Measurements from ENCODE around the gene ADAM10.

The ADAM10 gene

GRCh38 chr15:58749532-58750337, at the start of gene ADAM10:
ADAM10 (minus strand) TSS chr15:58749707; CDS start chr15:58749534, 173 bp downstream.
- peak within 1 kb of the TSS; percentile 82 for H3K4me3 ChIP-seq (ENCODE audit: low read length)
- no peaks in the 10 kb centered on the region for H3K27me3 ChIP-seq (ENCODE audit: control insufficient read depth, insufficient read depth, low read length)
- peak within 1 kb of the TSS; percentile 82 for H3K9ac ChIP-seq (ENCODE audit: low read length)
- peak within 1 kb of the TSS; percentile 53 for H3K27ac ChIP-seq (ENCODE audit: low read length)
- no peaks in the 10 kb centered on the region for H3K36me3 ChIP-seq (ENCODE audit: control insufficient read depth, low read depth, low read length)
- H3K9me3 ChIP-seq (ENCODE audit: control insufficient read depth, low read depth, low read length), result no peaks in the 10 kb centered on the region
- peaks cover 11% of the 10 kb centered on the region for H3K4me1 ChIP-seq (ENCODE audit: control insufficient read depth, low read depth, low read length)

- Histone ChIP-seq H3K9ac (ENCODE audit: low read length) (no peak overlapping the region), H3K4me3 (ENCODE audit: low read length) (no peak overlapping the region), H3K9me3 (ENCODE audit: control insufficient read depth, low read depth, low read length) (no peaks in the 10 kb centered on the region), H3K27ac (ENCODE audit: low read length) (no peak overlapping the region), H3K4me1 (ENCODE audit: control insufficient read depth, low read depth, low read length) (no peaks in the 10 kb centered on the region), H3K27me3 (ENCODE audit: control insufficient read depth, insufficient read depth, low read length) (no peaks in the 10 kb centered on the region), H3K36me3 (ENCODE audit: control insufficient read depth, low read depth, low read length) (no peaks in the 10 kb centered on the region)
Observed at GRCh38 chr15:58797505-58797904, 48.0 kb upstream of the ADAM10 start.

GRCh38 chr15:58795825-58796224, 46.3 kb upstream of the ADAM10 start:
- Histone ChIP-seq H3K9me3 (ENCODE audit: control insufficient read depth, low read depth, low read length) (no peaks in the 10 kb centered on the region), H3K27ac (ENCODE audit: low read length) (no peak overlapping the region), H3K27me3 (ENCODE audit: control insufficient read depth, insufficient read depth, low read length) (no peaks in the 10 kb centered on the region), H3K9ac (ENCODE audit: low read length) (no peak overlapping the region), H3K36me3 (ENCODE audit: control insufficient read depth, low read depth, low read length) (no peaks in the 10 kb centered on the region), H3K4me3 (ENCODE audit: low read length) (no peak overlapping the region), H3K4me1 (ENCODE audit: control insufficient read depth, low read depth, low read length) (no peaks in the 10 kb centered on the region)

GRCh38 chr15:58793862-58794261, 44.4 kb upstream of the ADAM10 start:
- no peaks in the 10 kb centered on the region for H3K4me1 ChIP-seq (ENCODE audit: control insufficient read depth, low read depth, low read length)
- H3K4me3 ChIP-seq (ENCODE audit: low read length), result no peak overlapping the region
- no peaks in the 10 kb centered on the region for H3K9me3 ChIP-seq (ENCODE audit: control insufficient read depth, low read depth, low read length)
- no peak overlapping the region for H3K27ac ChIP-seq (ENCODE audit: low read length)
- no peaks in the 10 kb centered on the region for H3K27me3 ChIP-seq (ENCODE audit: control insufficient read depth, insufficient read depth, low read length)
- no peaks in the 10 kb centered on the region for H3K36me3 ChIP-seq (ENCODE audit: control insufficient read depth, low read depth, low read length)
- H3K9ac ChIP-seq (ENCODE audit: low read length), result no peak overlapping the region

GRCh38 chr15:58788056-58788710, 38.7 kb upstream of the ADAM10 start:
- Histone ChIP-seq H3K27me3 (ENCODE audit: control insufficient read depth, insufficient read depth, low read length) (no peaks in the 10 kb centered on the region), H3K4me1 (ENCODE audit: control insufficient read depth, low read depth, low read length) (no peaks in the 10 kb centered on the region), H3K9ac (ENCODE audit: low read length) (no peak overlapping the region), H3K9me3 (ENCODE audit: control insufficient read depth, low read depth, low read length) (no peaks in the 10 kb centered on the region), H3K4me3 (ENCODE audit: low read length) (no peak overlapping the region), H3K36me3 (ENCODE audit: control insufficient read depth, low read depth, low read length) (peaks cover 3% of the 10 kb centered on the region), H3K27ac (ENCODE audit: low read length) (no peak overlapping the region)

- Histone ChIP-seq H3K36me3 (ENCODE audit: control insufficient read depth, low read depth, low read length) (peaks cover 3% of the 10 kb centered on the region), H3K4me3 (ENCODE audit: low read length) (no peak overlapping the region), H3K27me3 (ENCODE audit: control insufficient read depth, insufficient read depth, low read length) (no peaks in the 10 kb centered on the region), H3K9ac (ENCODE audit: low read length) (no peak overlapping the region), H3K4me1 (ENCODE audit: control insufficient read depth, low read depth, low read length) (no peaks in the 10 kb centered on the region), H3K27ac (ENCODE audit: low read length) (no peak overlapping the region), H3K9me3 (ENCODE audit: control insufficient read depth, low read depth, low read length) (no peaks in the 10 kb centered on the region)
Observed at GRCh38 chr15:58785355-58785754, 35.8 kb upstream of the ADAM10 start.

- no peaks in the 10 kb centered on the region for H3K9me3 ChIP-seq (ENCODE audit: control insufficient read depth, low read depth, low read length)
- no peaks in the 10 kb centered on the region for H3K36me3 ChIP-seq (ENCODE audit: control insufficient read depth, low read depth, low read length)
- no peak overlapping the region for H3K27ac ChIP-seq (ENCODE audit: low read length)
- no peak overlapping the region for H3K9ac ChIP-seq (ENCODE audit: low read length)
- H3K27me3 ChIP-seq (ENCODE audit: control insufficient read depth, insufficient read depth, low read length), result no peaks in the 10 kb centered on the region
- H3K4me3 ChIP-seq (ENCODE audit: low read length), result no peak overlapping the region
- no peaks in the 10 kb centered on the region for H3K4me1 ChIP-seq (ENCODE audit: control insufficient read depth, low read depth, low read length)
Observed at GRCh38 chr15:58779554-58779953, 30.0 kb upstream of the ADAM10 start.

GRCh38 chr15:58777107-58777506, 27.6 kb upstream of the ADAM10 start:
- H3K27me3 ChIP-seq (ENCODE audit: control insufficient read depth, insufficient read depth, low read length), result no peaks in the 10 kb centered on the region
- no peaks in the 10 kb centered on the region for H3K9me3 ChIP-seq (ENCODE audit: control insufficient read depth, low read depth, low read length)
- H3K36me3 ChIP-seq (ENCODE audit: control insufficient read depth, low read depth, low read length), result no peaks in the 10 kb centered on the region
- peaks cover 12% of the 10 kb centered on the region for H3K4me1 ChIP-seq (ENCODE audit: control insufficient read depth, low read depth, low read length)
- H3K27ac ChIP-seq (ENCODE audit: low read length), result no peak overlapping the region
- H3K9ac ChIP-seq (ENCODE audit: low read length), result no peak overlapping the region
- no peak overlapping the region for H3K4me3 ChIP-seq (ENCODE audit: low read length)

GRCh38 chr15:58775402-58775801, 25.9 kb upstream of the ADAM10 start:
- peaks cover 12% of the 10 kb centered on the region for H3K4me1 ChIP-seq (ENCODE audit: control insufficient read depth, low read depth, low read length)

GRCh38 chr15:58773024-58773423, 23.5 kb upstream of the ADAM10 start:
- Histone ChIP-seq H3K4me1 (ENCODE audit: control insufficient read depth, low read depth, low read length) (peaks cover 16% of the 10 kb centered on the region), H3K27ac (ENCODE audit: low read length) (no peak overlapping the region), H3K9ac (ENCODE audit: low read length) (no peak overlapping the region), H3K36me3 (ENCODE audit: control insufficient read depth, low read depth, low read length) (no peaks in the 10 kb centered on the region), H3K9me3 (ENCODE audit: control insufficient read depth, low read depth, low read length) (no peaks in the 10 kb centered on the region), H3K27me3 (ENCODE audit: control insufficient read depth, insufficient read depth, low read length) (no peaks in the 10 kb centered on the region), H3K4me3 (ENCODE audit: low read length) (peak overlapping the region; percentile 77)

More at GRCh38 chr15:58775402-58775801, 25.9 kb upstream of the ADAM10 start:
- no peak overlapping the region for H3K9ac ChIP-seq (ENCODE audit: low read length)
- no peak overlapping the region for H3K4me3 ChIP-seq (ENCODE audit: low read length)
- no peak overlapping the region for H3K27ac ChIP-seq (ENCODE audit: low read length)
- no peaks in the 10 kb centered on the region for H3K36me3 ChIP-seq (ENCODE audit: control insufficient read depth, low read depth, low read length)
- no peaks in the 10 kb centered on the region for H3K27me3 ChIP-seq (ENCODE audit: control insufficient read depth, insufficient read depth, low read length)
- no peaks in the 10 kb centered on the region for H3K9me3 ChIP-seq (ENCODE audit: control insufficient read depth, low read depth, low read length)

- Histone ChIP-seq H3K27me3 (ENCODE audit: control insufficient read depth, insufficient read depth, low read length) (no peaks in the 10 kb centered on the region), H3K9ac (ENCODE audit: low read length) (peak overlapping the region; percentile 61), H3K27ac (ENCODE audit: low read length) (no peak overlapping the region), H3K4me1 (ENCODE audit: control insufficient read depth, low read depth, low read length) (peaks cover 16% of the 10 kb centered on the region), H3K36me3 (ENCODE audit: control insufficient read depth, low read depth, low read length) (no peaks in the 10 kb centered on the region), H3K4me3 (ENCODE audit: low read length) (peak overlapping the region; percentile 77), H3K9me3 (ENCODE audit: control insufficient read depth, low read depth, low read length) (no peaks in the 10 kb centered on the region)
Observed at GRCh38 chr15:58771621-58772250, 22.2 kb upstream of the ADAM10 start.
